ENCODE measurements around the gene CDH8.
"Not testable (repeated sequence)": the region's sequence is repeated elsewhere in the genome, so short reads cannot be mapped to it uniquely, and the experiment has no call there.

Gene CDH8

DNA sequence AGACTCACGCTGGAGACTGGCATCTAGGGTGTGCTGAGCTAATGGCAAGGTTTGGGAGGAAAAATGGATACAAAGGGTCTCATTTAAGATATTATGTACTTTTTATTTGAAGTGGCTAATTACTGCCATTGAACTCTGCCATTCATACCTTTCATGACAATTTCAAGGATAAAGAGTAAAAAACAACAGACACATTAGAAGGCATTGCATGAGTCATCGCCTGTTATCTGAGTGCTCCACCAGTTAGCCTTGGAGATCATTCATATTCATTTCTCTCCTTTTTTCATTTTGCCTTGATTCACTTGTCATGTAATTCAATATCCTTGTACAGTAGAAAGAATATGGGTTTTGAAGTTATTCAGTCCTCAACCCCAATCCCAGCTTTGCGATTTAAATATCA lies 109.5 kb downstream of the CDH8 start:
- DNase-seq: no peak

DNA sequence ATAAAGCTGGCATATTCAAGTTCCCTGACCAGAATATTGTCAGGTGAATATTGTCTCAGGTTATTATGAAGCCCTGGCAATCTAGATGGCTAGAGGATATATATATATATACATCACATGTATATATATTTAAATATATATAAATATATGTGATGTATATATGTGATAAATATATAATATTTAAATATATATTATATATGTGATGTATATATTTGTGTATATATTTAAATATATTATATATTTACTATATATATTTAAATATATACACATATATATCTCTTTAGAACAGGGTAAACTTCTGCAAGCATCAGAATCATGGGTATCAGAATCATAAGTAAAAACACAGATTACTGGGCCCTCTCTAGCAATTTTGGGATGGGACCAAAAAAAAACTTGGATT lies 112.6 kb downstream of the CDH8 start:
- no peak for DNase-seq

DNA sequence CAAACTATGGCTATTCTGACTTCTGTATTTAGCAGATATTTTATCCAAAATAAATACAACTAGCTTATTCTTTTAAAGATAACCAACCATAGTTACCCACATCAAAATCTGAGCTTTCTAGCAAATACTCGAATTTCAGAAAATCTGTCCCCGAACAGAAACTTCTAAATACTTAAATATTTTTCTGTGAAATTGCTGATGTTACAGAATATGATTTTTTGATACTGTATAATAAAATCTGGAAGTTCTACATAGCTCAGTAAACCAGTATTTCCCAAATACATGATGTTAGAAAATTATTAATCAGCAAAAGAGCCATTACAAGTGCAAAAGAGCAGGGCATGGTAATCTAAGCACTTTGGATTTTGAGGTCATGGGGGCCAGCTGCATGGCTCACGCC lies 114.9 kb downstream of the CDH8 start:
- DNase-seq: no peak

DNA sequence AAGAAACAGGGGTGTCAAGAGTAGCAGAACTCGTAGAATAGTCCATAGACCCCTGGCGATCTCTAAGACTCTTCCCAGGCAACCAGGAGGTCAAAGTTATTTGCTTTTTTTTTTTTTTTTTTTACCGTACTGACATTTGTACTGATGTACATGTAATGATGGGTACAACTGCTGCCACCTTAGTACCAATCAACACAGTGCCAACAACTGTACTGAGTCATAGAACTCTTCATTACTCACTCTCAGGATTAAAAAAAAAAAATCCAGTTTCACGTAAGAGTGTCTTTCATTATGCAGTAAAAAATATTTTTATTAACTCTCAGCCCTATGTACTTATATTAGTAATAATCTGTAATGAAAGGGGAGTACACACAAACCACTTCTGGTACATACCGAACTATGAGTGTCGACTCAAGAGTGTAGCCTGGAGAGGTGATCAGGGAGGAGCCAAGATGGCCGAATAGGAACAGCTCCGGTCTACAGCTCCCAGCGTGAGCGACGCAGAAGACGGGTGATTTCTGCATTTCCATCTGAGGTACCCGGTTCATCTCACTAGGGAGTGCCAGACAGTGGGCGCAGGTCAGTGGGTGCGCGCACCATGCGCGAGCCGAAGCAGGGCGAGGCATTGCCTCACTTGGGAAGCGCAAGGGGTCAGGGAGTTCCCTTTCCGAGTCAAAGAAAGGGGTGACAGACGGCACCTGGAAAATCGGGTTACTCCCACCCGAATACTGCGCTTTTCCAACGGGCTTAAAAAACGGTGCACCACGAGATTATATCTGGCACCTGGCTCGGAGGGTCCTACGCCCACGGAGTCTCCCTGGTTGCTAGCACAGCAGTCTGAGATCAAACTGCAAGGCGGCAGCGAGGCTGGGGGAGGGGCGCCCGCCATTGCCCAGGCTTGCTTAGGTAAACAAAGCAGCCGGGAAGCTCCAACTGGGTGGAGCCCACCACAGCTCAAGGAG lies 118.1 kb downstream of the CDH8 start:
- DNase-seq: not testable (repeated sequence)

DNA sequence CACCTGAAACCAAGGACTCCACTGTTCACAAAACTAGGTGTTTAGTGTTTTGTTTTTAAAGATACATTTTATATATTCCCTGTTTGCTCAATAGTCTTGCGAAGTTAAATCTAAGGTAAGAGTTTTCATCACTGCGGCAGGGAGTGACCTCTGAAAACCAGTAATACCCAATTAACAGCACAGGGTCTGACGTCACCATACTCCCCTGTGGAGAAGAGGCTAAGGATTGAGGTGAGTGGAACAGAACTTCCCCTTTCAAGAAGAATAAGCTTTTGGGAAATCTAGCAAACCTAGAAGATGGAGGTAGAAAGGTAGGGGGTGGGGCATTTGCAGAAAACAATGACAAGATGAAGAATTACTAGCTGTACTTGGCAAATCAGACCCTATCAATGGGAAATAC lies 120.7 kb downstream of the CDH8 start:
- no peak for DNase-seq

DNA sequence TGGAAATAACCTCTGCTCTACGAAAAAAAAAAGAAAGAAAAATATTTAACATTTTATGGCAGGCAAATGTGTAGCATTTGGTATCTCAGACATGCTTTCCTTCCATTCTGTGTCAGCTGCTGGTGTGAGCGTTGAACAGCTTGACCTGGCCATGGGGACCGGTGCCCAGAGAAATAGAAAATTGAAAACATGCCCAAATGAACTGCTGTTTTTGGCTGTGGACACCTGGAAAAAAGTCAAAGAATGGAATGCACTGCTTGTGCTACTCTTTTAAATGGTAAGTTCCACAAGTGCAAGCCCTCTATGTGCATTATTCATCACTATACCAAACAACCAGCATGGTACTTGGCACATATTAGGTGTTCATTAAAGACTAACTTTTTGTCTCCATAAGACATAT lies 127.2 kb downstream of the CDH8 start:
- DNase-seq: no peak

DNA sequence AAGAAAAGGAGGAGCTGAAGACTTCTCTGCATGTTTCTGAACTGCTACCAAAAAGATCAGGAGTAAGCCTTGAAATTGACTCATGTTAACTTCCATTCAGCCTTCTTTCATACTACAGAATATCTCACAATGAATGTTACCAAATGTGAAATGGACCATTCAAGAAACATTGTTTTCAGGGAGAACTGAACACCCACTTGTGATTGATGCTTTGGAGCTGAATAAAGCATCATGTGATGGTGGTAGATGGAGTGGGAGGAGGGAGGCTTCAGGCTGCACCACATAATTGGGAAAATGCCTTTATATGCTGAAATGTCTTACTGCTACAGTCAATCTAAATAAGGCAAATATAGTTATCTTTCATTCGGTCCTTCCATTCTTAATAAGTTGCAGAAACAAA lies 127.8 kb downstream of the CDH8 start:
- DNase-seq: no peak

DNA sequence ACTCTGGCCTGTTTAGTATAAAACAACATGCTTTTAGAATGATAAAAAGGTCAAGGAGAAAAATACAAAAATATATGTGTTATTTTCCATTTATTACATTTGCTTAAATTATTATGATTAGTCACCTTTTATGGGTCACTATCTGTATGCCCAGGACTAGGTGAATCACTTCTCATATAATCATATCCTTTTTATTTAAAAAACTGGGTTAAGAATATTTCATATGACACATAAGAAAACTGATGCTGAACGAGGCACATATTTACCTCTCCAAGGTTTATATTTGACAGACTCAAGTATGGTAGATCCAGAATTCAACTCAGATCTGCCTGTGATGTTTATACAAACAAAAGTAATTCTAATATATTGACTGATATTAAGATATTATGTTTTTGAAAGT lies 134.5 kb downstream of the CDH8 start:
- DNase-seq: no peak

DNA sequence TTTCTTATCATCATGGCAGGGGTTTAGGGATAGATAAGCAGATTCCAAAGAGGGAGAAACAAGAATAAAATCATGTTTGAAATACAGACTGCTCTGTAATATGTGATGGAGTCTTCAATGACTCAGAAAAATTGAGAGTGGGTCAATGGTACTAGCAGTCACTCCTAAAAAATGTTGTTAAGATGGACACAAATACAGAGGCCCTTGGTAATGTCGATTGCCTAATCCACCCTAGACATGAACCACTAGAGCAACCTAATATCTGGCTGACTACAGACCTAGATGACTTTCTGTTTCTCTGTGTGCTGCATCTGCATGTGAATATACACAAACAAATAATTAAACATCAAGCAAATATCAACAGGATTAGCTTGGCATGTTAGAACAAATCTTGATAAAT lies 135.8 kb downstream of the CDH8 start:
- no peak for DNase-seq

DNA sequence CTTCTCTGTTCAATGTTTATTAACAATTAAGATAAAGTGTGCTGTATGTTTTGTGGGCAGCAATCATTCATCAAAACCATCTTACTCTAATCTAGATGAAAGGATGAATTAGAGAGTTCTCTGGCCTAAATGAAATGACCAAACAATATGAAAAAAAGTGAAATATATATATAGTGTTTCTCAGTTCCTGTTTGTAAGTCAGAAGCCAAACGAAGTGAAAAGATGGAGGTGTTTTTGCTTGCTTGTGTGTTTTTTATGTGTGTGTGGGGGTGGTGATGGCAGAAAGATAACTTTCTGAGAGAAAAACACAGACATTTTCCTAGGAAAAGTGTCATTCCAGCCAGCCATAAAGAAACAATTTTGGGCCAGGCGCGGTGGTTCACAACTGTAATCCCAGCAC lies 138.6 kb downstream of the CDH8 start:
- DNase-seq: no peak

DNA sequence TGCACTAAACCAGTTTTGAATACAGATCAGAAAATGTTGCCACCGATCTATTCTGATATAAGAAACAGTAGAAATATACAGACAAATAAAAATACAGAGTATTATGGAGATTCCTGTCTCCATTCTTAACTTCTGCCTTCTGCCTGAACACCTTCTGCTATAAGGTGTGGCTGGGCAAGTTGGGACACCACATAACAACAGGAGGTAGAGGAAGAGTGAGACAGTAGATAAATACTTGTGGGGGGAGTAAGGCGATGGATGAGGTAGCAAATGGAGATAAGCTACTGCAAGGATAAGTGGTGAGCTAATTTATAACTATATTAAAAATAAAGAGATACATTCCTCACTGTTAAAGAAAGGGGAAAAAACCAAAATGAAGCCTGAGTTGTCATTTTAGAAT lies 143.7 kb downstream of the CDH8 start:
- no peak for DNase-seq

DNA sequence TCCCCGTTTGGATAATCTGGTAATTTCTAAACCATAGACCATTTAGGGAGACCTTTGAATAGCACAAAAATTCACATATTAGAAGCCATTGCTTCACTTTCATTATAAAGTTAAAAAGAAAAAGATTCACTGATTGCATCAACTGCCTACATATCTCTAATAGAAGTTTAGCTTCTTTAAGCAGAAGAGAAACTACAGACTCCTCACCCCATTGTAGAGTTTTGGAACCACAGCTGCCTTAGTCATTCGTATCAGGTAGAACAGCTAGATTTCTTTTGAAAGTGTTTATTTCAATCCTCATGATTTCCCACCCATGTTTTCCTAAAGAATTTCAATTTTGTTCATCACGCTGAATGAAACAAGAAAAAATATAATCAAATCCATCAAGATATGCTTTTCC lies 144.8 kb downstream of the CDH8 start:
- DNase-seq: no peak

DNA sequence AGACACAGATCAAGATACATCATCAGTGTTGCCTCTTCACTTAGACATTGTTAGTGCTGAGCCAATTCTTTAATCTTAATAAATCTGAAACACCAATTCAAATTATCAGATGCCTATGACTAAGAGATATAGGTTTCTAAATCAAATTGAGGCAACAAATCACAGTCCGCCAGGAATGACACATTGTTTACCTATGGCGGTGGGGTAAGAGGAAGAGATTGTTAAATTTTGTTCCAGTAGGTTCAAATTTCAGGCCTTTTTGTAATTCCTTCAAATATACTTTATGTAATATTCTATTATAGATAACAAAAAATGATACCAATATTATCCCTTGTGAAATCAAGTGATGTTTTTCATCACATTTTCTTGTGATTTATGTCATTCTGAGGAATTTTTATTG lies 145.9 kb downstream of the CDH8 start:
- DNase-seq: no peak

DNA sequence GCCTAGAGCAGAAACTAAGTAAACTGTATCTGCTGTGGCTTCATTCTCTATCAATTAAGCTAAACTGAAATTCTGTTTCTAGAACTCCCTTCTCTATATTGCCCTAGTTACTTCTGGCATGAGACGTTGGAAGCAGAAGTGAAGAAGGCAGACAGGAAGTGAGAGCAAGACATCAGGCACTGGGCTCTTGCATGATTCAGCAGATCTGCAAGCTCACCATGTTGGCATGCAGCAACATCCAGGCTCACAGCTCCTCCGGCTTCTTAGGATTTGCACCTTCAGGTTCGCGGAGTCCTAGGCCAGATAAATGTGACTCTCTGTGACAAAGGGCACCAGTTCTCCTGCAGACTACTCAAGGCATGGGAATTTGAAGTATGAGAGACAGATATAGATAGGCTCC lies 148.3 kb downstream of the CDH8 start:
- no peak for DNase-seq

DNA sequence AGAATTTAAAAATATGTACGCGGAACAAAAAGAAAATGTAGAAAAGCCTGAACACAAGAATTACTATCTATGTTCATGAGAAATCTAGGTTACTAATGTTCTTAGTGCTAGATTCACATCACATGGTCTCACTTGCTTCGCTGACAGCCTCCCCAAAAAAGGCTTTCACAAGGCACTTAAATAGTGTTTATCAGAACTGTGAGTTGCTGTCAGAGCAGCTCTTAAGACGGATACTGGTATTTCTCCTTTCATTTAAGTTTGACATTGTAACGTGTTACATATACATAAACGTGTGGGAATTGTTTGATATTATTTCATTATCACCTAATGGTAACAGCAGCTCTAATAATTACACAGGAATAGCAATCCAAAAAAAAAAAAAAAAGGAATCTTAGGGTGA lies 150.9 kb downstream of the CDH8 start:
- DNase-seq: no peak

DNA sequence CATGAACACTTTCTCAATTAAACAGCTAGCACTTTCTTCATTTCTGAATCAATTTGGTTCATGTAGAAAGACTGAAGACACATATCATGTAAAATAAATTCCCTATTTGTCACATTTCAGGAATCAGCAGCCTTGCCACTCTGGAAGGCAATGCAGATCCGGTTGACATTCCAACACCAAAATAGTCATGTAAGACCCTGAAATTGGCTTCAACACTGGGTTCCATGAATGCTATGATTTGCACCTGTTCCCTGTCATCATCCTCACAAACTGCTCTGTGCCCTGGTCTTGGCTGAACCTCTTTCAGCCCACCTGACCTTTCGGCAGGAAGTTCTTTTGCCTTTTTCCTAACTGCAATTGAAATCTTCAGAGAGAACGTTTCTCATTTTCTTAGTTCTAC lies 156.9 kb downstream of the CDH8 start:
- no peak for DNase-seq

DNA sequence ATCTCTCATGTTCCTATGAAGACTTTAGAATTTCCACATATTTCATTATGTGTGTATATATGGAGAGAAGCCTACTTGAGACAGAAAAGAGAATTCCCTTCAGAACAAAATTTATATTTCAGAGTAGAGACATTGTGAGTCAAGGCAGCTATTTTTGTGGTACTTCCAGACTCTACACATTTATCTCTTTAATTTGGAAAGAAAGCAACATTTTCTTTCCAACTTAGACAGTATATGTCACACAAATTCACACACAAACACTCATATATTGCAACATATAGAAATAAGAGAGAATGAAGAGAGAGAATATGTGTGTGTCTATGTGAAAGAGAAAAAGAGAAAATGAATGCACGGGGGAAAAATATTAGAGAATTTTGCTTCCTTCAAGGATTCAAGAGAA lies 158.8 kb downstream of the CDH8 start:
- no peak for DNase-seq

DNA sequence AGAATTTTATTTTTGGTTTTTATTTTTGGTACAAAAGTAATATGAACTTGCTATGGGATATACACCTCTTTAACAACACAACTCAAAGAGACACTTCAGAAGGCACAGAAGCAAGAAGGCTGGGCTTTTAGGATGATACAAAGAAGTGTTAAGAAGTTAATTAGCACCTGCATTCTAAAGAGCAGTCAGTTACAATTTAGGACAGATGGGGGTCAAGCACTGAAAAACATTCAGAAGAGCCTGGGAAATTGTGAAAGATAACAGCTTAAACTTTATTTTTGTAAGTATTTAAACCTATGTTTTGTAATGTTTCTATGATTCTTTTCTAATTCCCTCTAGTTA lies 163.5 kb downstream of the CDH8 start:
- no peak for DNase-seq

DNA sequence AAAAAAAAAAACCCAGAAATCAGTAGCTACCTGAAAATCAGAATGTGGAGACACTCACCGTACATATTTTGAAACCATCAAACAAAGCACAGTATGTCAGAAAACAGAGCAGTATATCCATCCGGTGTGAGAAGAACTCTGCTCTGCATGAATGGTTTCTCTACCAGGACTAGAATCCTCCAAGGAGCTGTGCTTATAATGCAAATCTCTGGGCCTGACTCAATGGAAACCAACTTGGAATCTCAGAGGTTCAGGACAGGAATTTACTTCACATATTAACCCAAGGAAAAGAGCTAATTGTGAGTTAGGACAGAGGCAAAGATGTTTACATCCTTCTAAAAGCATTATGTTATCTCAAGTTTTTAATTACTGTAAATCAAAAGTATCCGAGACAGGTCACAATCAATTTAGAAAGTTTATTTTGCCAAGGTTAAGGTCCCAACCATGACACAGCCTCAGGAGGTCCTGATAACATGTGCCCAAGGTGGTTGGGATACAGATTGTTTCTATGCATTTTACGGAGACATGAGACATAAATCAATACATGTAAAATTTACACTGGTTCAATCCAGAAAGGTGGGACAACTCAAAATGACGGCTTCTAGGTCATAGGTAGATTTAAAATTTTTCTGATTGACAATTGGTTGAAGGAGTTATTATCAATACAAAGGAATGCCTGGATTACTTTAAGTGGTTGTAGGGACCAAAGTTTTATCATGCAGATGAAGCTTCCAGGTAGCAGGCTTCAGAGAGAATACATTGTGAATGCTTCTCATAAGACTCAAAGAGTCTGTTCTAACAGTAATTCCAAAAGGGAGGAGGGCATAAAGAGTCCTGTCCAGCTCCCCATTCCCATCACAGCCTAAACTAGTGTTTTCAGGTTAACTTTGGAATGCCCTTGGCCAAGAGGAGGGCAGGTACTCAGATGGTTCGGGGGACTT lies 164.1 kb downstream of the CDH8 start:
- no peak for DNase-seq

DNA sequence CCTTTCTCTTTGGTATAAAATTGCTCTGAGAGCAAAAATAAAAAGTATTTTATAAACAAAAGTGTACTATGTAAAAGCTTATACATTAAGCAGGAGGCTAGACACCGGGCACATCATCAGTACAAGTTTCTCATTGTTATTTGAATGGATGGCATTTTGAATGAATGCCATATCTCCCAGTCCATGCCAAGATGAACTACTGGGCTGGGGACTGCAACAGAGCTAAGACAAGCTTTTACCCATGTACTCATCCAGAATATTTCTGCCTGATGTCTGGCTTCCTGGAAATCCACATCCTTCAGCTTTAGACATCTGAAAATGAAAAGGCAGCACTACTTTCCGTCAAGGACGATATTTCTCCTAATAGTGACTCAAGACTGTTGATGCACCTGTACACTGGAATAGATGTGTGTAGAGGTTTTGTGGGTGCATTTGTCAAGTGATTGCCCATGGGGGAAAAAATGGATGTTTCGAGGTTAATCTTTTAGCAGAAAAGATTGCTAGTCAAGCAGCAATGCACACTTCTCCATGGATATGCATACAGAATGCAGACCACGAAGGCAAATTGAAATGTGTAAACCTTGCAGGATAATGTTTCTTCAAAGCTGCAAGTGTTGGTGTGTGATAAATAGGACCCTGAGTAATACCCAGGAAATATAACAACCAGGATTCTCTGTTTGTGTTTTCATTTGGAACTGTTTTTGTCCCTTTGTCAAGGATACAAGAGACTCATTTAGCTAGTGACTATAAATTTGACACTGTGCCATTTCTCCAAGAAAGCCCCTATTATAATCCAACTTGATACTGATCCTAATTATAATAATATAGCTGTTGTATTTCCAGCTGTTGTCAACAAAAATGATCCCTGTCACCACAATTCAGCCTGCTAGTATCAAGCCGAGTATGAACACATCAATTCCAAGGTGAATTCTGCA lies 173.8 kb downstream of the CDH8 start:
- DNase-seq: no peak

DNA sequence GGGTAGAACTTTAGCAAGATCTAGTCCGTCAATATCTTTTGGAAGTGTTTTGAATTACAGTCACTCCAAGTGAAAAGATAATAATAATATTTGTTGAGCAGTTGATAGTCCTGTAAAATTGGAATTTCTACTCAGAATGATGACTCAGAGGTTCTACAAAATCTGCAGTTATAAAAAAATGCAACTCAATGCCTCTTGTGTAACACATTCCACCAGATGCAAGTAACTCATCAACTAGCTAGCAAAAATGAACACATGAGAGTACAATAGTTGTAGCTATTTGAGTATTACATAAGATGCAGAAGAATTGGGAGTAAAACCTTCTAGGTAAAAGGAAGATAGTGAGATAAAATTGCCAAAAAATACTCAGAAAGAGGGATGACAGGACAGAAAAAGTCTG lies 177.2 kb downstream of the CDH8 start:
- DNase-seq: no peak

DNA sequence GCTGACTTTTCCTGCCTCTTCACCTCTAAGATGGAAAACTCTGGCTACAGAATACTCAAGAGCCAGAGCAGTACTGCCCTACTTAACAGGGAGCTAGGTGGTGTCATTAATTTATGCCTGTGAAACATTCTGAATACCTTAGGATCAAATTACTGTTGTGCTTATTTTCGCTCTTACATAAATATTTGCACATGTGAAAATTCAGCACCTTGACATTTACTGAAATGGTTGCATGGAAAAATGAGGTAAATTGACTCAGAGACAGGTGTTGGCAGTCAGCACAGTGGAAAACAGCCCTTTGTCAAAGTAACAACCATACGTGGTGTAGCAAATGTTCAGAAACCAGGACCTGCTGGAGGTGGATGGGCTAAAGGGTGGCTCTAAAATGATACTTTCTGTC lies 193.6 kb downstream of the CDH8 start:
- no peak for DNase-seq

DNA sequence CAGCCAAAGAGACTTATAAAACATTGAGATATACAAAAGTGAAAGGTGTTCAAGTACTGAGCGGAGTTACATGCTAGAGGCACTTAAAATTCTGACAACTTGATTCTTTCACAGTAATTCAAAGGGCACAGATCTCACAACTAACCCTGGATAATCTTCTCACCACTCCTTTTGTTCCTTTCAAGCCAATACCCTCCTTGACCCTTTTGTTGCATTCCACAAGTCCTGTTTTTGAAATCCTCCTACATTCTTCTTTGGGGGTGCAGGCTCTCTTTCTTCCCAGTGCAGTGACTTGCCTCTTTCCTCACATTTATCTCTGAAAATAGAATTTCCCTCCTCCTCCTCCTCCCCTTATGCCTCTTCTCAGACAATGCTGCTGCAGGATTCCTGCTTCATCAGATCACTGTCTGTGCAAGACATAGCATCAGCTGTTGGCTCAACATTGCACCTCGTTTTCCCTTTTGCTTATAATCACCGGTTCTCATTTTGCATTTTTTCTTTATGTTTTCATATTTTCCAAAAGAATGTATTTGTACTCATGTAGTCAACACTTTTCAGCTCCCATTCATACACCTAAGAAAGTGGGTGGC lies 199.3 kb downstream of the CDH8 start:
- no peak for DNase-seq
